ENCODE data around the gene ESRRA. TPM values are rescaled to one million over a fixed set of nuclear protein-coding genes. Genes with fewer than 3 reads are reported as not detected.

Gene ESRRA
- total and polyA plus RNA-seq, 10 of the 15 experiments (the other 5 are each of a cell fraction or from before 2014, with no cell fraction given): 0.32 to 48.9 (median 12.6) TPM

DNA sequence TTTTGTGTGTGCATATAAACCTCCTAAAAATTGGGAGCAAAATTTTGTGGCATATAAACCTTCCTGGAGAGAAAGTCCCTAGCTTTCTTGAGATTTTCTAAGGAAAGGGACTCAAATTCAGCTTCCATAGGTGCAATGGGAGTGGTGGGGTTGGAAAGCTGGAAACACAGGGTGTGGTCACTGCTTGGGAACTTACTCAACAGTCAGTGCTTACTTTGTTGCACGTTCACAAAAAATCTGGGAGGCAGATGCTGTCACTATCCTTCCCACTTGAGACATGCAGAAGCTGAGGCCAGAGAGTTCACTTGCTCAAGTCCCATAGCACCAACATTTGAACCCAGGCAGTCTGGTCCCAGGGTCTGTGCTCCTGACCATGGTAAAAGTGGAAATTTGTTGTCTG lies 9.1 kb upstream of the ESRRA start (continued):
- TF ChIP-seq, protein P1, sequence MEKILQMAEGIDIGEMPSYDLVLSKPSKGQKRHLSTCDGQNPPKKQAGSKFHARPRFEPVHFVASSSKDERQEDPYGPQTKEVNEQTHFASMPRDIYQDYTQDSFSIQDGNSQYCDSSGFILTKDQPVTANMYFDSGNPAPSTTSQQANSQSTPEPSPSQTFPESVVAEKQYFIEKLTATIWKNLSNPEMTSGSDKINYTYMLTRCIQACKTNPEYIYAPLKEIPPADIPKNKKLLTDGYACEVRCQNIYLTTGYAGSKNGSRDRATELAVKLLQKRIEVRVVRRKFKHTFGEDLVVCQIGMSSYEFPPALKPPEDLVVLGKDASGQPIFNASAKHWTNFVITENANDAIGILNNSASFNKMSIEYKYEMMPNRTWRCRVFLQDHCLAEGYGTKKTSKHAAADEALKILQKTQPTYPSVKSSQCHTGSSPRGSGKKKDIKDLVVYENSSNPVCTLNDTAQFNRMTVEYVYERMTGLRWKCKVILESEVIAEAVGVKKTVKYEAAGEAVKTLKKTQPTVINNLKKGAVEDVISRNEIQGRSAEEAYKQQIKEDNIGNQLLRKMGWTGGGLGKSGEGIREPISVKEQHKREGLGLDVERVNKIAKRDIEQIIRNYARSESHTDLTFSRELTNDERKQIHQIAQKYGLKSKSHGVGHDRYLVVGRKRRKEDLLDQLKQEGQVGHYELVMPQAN (conservative IDR thresholded peaks at IDR 0.05): no peak
- no peak for TF ChIP-seq SRF (IDR thresholded peaks at IDR 0.05; ENCODE audit: low read depth in 2 of 2, low read length in 2 of 2)
- TF ChIP-seq USF2 (IDR thresholded peaks at IDR 0.05; ENCODE audit: borderline replicate concordance, low read depth, low read length): no peak
- TF ChIP-seq, protein P2, sequence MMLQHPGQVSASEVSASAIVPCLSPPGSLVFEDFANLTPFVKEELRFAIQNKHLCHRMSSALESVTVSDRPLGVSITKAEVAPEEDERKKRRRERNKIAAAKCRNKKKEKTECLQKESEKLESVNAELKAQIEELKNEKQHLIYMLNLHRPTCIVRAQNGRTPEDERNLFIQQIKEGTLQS (IDR thresholded peaks at IDR 0.05; ENCODE audit: borderline replicate concordance, extremely low read depth, low read depth, low read length): no peak
- no peak for TF ChIP-seq CEBPZ (IDR thresholded peaks at IDR 0.05; ENCODE audit: low read depth, low read length)
- TF ChIP-seq NFIC (IDR thresholded peaks at IDR 0.05; ENCODE audit: low read depth, low read length): no peak
